Large intestine (tissue), 3 donors: ENCODE measurements around the gene ZNF791. TPM values are rescaled to one million over a fixed set of nuclear protein-coding genes. Genes with fewer than 3 reads are reported as not detected.
"Not testable (repeated sequence)": the region's sequence is repeated elsewhere in the genome, so short reads cannot be mapped to it uniquely, and the experiment has no call there.

Source experiments
- DNase-seq, 2 donors: peaks; one replicate each; pipeline versions ENCODE4 v3.0.0 to v3.0.0-alpha.2; 2013
- H3K27ac ChIP-seq: one replicate; pipeline ENCODE4 v1.5.1; 2013; ENCODE audit warnings: low read length
- H3K27me3 ChIP-seq: 2 replicates; pipeline ENCODE4 v1.6.1; 2013; ENCODE audit warnings: low read length; ENCODE audit not compliant: control insufficient read depth, insufficient read depth
- H3K36me3 ChIP-seq: 2 replicates; pipeline ENCODE4 v1.6.1; 2013; ENCODE audit warnings: low read length; ENCODE audit not compliant: control insufficient read depth, insufficient read depth
- H3K4me1 ChIP-seq: one replicate; pipeline ENCODE4 v1.6.1; 2013; ENCODE audit warnings: low read length; ENCODE audit not compliant: control insufficient read depth, insufficient read depth
- H3K4me3 ChIP-seq: one replicate; pipeline ENCODE4 v1.5.1; 2013; ENCODE audit warnings: low read length
- H3K9me3 ChIP-seq: one replicate; pipeline ENCODE4 v1.6.1; 2013; ENCODE audit warnings: mild to moderate bottlenecking, low read depth, low read length, moderate library complexity; ENCODE audit not compliant: control insufficient read depth
- WGBS: methylation state at CpG from one replicate; pipeline ENCODE4 v1.1.5; 2013; ENCODE audit warnings: low lambda C conversion rate; ENCODE audit not compliant: insufficient coverage; 5-methylcytosine and 5-hydroxymethylcytosine counted together
- polyA plus RNA-seq: library from polyadenylated mRNA; unstranded; fragments of 120-200 nt; gene quantifications from one replicate; pipeline ENCODE4 v1.2.1, GENCODE V29; 2013

ZNF791 gene
- polyA plus RNA-seq, 1 donor = 19.0 TPM

- H3K9me3 ChIP-seq = peaks cover 35% of the 10 kb centered on the region
- 89% methylated on average over 10 of the region's 17 CpGs for WGBS
- H3K4me3 ChIP-seq = no peak overlapping the region
- peak in 1 of 2 donors; percentile 20 for DNase-seq
- H3K27ac ChIP-seq = no peak overlapping the region
- H3K27me3 ChIP-seq = no peaks in the 10 kb centered on the region
- peaks cover 58% of the 10 kb centered on the region for H3K36me3 ChIP-seq
- H3K4me1 ChIP-seq = no peaks in the 10 kb centered on the region
Observed at GRCh38 chr19:12628040-12629022, 17.6 kb downstream of the ZNF791 start.

DNA sequence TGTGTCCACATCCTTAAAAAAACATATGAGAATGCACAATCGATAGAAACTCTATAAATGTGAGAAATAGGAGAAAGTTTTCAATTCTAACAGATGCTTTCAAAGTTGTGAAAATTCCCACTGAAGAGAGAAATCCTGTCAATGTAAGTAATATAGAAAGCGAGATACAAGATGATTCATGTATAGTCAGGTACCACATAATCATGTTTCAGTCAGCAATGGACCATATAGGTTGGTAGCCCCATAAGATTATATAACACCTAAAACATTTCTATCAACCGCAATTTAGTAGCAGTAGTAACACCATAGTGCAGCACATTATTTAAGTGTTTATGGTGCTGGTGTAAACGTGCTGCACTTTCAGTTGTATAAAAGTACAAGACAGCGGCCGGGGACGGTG is 18.5 kb downstream of the ZNF791 start:
- Histone ChIP-seq H3K27ac (no peak overlapping the region), H3K9me3 (peaks cover 35% of the 10 kb centered on the region), H3K4me3 (no peak overlapping the region), H3K36me3 (peaks cover 57% of the 10 kb centered on the region), H3K4me1 (no peaks in the 10 kb centered on the region), H3K27me3 (no peaks in the 10 kb centered on the region)
- DNase-seq = no peak
- WGBS = 100% methylated on average over 1 of the region's 7 CpGs

- Histone ChIP-seq H3K4me3 (no peak overlapping the region), H3K36me3 (peaks cover 3% of the 10 kb centered on the region), H3K4me1 (peaks cover 3% of the 10 kb centered on the region), H3K27me3 (no peaks in the 10 kb centered on the region), H3K27ac (no peak overlapping the region), H3K9me3 (no peaks in the 10 kb centered on the region)
- DNase-seq = no peak
- WGBS = no CpG with 5 or more reads among the region's 13 CpGs
Observed at GRCh38 chr19:12636631-12637030, 25.9 kb downstream of the ZNF791 start.

GRCh38 chr19:12638611-12639182 is 28.0 kb downstream of the ZNF791 start:
- Histone ChIP-seq H3K9me3 (no peaks in the 10 kb centered on the region), H3K36me3 (no peaks in the 10 kb centered on the region), H3K27me3 (no peaks in the 10 kb centered on the region), H3K27ac (no peak overlapping the region), H3K4me3 (no peak overlapping the region), H3K4me1 (peaks cover 3% of the 10 kb centered on the region)
- no peak for DNase-seq
- 100% methylated on average over 1 of the region's 22 CpGs for whole genome bisulfite sequencing

- H3K4me1 ChIP-seq = peaks cover 3% of the 10 kb centered on the region
- no peak overlapping the region for H3K27ac ChIP-seq
- no peaks in the 10 kb centered on the region for H3K9me3 ChIP-seq
- no peak overlapping the region for H3K4me3 ChIP-seq
- no peaks in the 10 kb centered on the region for H3K36me3 ChIP-seq
- peak; percentile 71 to 77 for DNase-seq
- no CpG with 5 or more reads among the region's 39 CpGs for WGBS
- H3K27me3 ChIP-seq = no peaks in the 10 kb centered on the region
Observed at GRCh38 chr19:12639901-12640613, 29.3 kb downstream of the ZNF791 start.

GRCh38 chr19:12641456-12641855 is 30.7 kb downstream of the ZNF791 start:
- no peaks in the 10 kb centered on the region for H3K9me3 ChIP-seq
- peaks cover 3% of the 10 kb centered on the region for H3K4me1 ChIP-seq
- no peaks in the 10 kb centered on the region for H3K27me3 ChIP-seq
- no peak overlapping the region for H3K27ac ChIP-seq
- no peak overlapping the region for H3K4me3 ChIP-seq
- no peak for DNase-seq
- no CpG with 5 or more reads among the region's 13 CpGs for WGBS
- no peaks in the 10 kb centered on the region for H3K36me3 ChIP-seq

- Histone ChIP-seq H3K4me1 (peaks cover 10% of the 10 kb centered on the region), H3K36me3 (no peaks in the 10 kb centered on the region), H3K9me3 (no peaks in the 10 kb centered on the region), H3K27ac (no peak overlapping the region), H3K4me3 (no peak overlapping the region), H3K27me3 (no peaks in the 10 kb centered on the region)
- WGBS = no CpG with 5 or more reads among the region's 26 CpGs
- DNase-seq = no peak
Observed at GRCh38 chr19:12642506-12642905, 31.8 kb downstream of the ZNF791 start.

- H3K4me1 ChIP-seq = peaks cover 14% of the 10 kb centered on the region
- not testable (repeated sequence) for H3K27me3 ChIP-seq, H3K27ac ChIP-seq, DNase-seq, H3K9me3 ChIP-seq, H3K36me3 ChIP-seq, H3K4me3 ChIP-seq
- no CpG with 5 or more reads among the region's 14 CpGs for WGBS
Observed at GRCh38 chr19:12643716-12644115, 33.0 kb downstream of the ZNF791 start.

DNA sequence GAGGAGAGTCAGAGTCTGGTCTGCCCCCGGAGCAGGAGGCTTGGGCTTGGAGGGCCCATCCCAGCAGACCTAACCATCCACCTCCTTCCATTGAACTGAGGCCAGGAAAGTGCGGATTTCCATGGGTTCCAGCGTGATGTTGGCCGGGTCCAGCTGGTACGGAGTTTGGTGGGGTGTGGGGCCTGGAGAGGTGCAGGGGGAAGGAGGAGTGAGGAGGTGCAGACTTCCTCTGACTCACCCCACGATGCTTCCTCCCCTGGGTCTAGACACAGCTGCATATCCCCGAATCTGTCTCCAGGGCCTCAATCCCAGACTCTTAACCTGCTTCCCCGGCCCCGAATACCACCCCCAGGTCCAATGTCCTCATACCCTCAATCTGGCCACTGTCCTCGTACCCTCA is 35.8 kb downstream of the ZNF791 start:
- Histone ChIP-seq H3K36me3 (no peaks in the 10 kb centered on the region), H3K27ac (no peak overlapping the region), H3K27me3 (no peaks in the 10 kb centered on the region), H3K9me3 (no peaks in the 10 kb centered on the region), H3K4me1 (peaks cover 11% of the 10 kb centered on the region), H3K4me3 (no peak overlapping the region)
- no peak for DNase-seq
- no CpG with 5 or more reads among the region's 10 CpGs for WGBS

- peaks cover 11% of the 10 kb centered on the region for H3K4me1 ChIP-seq
- WGBS = no CpG with 5 or more reads among the region's 8 CpGs
- H3K9me3 ChIP-seq = no peaks in the 10 kb centered on the region
- peak overlapping the region; percentile 41 for H3K4me3 ChIP-seq
- H3K36me3 ChIP-seq = no peaks in the 10 kb centered on the region
- no peaks in the 10 kb centered on the region for H3K27me3 ChIP-seq
- no peak for DNase-seq
- no peak overlapping the region for H3K27ac ChIP-seq
Observed at GRCh38 chr19:12647047-12647446, 36.3 kb downstream of the ZNF791 start.
